Testis (tissue), 3 donors: ENCODE measurements around the gene SPRN. TPM values are rescaled to one million over a fixed set of nuclear protein-coding genes. Genes with fewer than 3 reads are reported as not detected.

Source experiments
- DNase-seq: peaks from one replicate; pipeline ENCODE4 v3.0.0-alpha.2; 2019
- H3K27ac ChIP-seq, 2 donors: fragments of 200-600 bp; sonication (generic); one replicate each; pipeline ENCODE4 v1.5.1; 2019
- H3K27me3 ChIP-seq: fragments of 200-600 bp; sonication (generic); one replicate; pipeline ENCODE4 v1.5.1; 2019
- H3K36me3 ChIP-seq: fragments of 200-600 bp; sonication (generic); one replicate; pipeline ENCODE4 v1.5.1; 2017; ENCODE audit warnings: low read depth; ENCODE audit errors: missing control alignments
- H3K4me1 ChIP-seq: fragments of 200-600 bp; sonication (generic); one replicate; pipeline ENCODE4 v1.5.1; 2019
- H3K4me3 ChIP-seq, 2 donors: fragments of 200-600 bp; sonication (generic); one replicate each; pipeline ENCODE4 v1.5.1; 2017 to 2019
- H3K9me3 ChIP-seq: fragments of 200-600 bp; sonication (generic); one replicate; pipeline ENCODE4 v1.5.1; 2017
- CTCF ChIP-seq, 3 experiments: fragments of 450-650 bp in 2 of 3; fragments of 200-600 bp in 1 of 3; sonication (generic) in 1 of 3; IDR thresholded peaks; one replicate each; pipeline ENCODE4 v1.5.1; 2016 to 2019; ENCODE audit warnings: antibody characterized with exemption in 3 of 3, mild to moderate bottlenecking in 2 of 3, moderate library complexity in 1 of 3
- POLR2A ChIP-seq: fragments of 450-650 bp; IDR thresholded peaks from one replicate; pipeline ENCODE4 v1.6.1; 2017; ENCODE audit warnings: antibody characterized with exemption, mild to moderate bottlenecking, moderate library complexity
- WGBS, 2 donors: methylation state at CpG; one replicate each; pipeline ENCODE4 v1.1.5; 2018; 5-methylcytosine and 5-hydroxymethylcytosine counted together
- intact Hi-C: fragments of 100-400 bp; cut with DNase I; formaldehyde crosslinking; loops from one replicate; pipeline ENCODE4 v1.15.1; 2023; ENCODE audit warnings: low total_unique reads
- polyA plus RNA-seq: library from polyadenylated mRNA; stranded (reverse); fragments of 350-450 nt; fragmentation: Illumina TruSeq; extraction: RNeasy Lipid Tissue Mini Kit (QIAGEN cat#74804); gene quantifications from one replicate; pipeline ENCODE4 v1.2.3, GENCODE V29; 2014; ENCODE audit warnings: low read depth, low replicate concordance; ENCODE audit not compliant: insufficient read depth
- total RNA-seq, 2 donors: library from RNA; depleted of rRNA; stranded (reverse); fragments of >200 nt; gene quantifications; one replicate each; pipeline ENCODE4 v1.2.3, GENCODE V29; 2016

SPRN gene
- total and polyA plus RNA-seq, 3 donors from 2014 or later: 1.7 to 2.7 (median 1.8) TPM

- H3K27ac ChIP-seq: no peak overlapping the region
- TF ChIP-seq POLR2A: no peak
- TF ChIP-seq CTCF (IDR thresholded peaks at IDR 0.05): no peak
- no peaks in the 10 kb centered on the region for H3K9me3 ChIP-seq
- intact Hi-C loops: no loop called here
- no peak overlapping the region for H3K4me3 ChIP-seq
- H3K36me3 ChIP-seq: no peaks in the 10 kb centered on the region
- no peak for DNase-seq
- H3K4me1 ChIP-seq: no peaks in the 10 kb centered on the region
- H3K27me3 ChIP-seq: no peaks in the 10 kb centered on the region
Observed at GRCh38 chr10:133412381-133412711, 12.1 kb downstream of the SPRN start.

GRCh38 chr10:133411523-133412380 is 12.7 kb downstream of the SPRN start:
- H3K4me1 ChIP-seq: no peaks in the 10 kb centered on the region
- DNase-seq: no peak
- WGBS, 2 donors: 96 to 99% methylated on average over 7 of the region's 7 CpGs
- intact Hi-C loops: no loop called here
- no peaks in the 10 kb centered on the region for H3K36me3 ChIP-seq
- H3K9me3 ChIP-seq: no peaks in the 10 kb centered on the region
- no peak overlapping the region for H3K27ac ChIP-seq
- TF ChIP-seq POLR2A (no peak), CTCF (IDR thresholded peaks at IDR 0.05) (no peak)
- H3K4me3 ChIP-seq: no peak overlapping the region
- no peaks in the 10 kb centered on the region for H3K27me3 ChIP-seq

GRCh38 chr10:133405844-133406527 is 18.4 kb downstream of the SPRN start:
- no peak overlapping the region for H3K4me3 ChIP-seq
- 96 to 97% methylated on average over 8 of the region's 8 CpGs for WGBS, 2 donors
- no peaks in the 10 kb centered on the region for H3K36me3 ChIP-seq
- no peaks in the 10 kb centered on the region for H3K9me3 ChIP-seq
- no peak overlapping the region for H3K27ac ChIP-seq
- no peak for DNase-seq
- peaks cover 8% of the 10 kb centered on the region for H3K4me1 ChIP-seq
- TF ChIP-seq POLR2A (no peak), CTCF (IDR thresholded peaks at IDR 0.05) (no peak)
- no peaks in the 10 kb centered on the region for H3K27me3 ChIP-seq
- intact Hi-C loops: no loop called here

- H3K9me3 ChIP-seq: no peaks in the 10 kb centered on the region
- no peak overlapping the region for H3K27ac ChIP-seq
- no peak for TF ChIP-seq CTCF (IDR thresholded peaks at IDR 0.05)
- no peak for TF ChIP-seq POLR2A
- intact Hi-C loops: no loop called here
- no peak for DNase-seq
- no peaks in the 10 kb centered on the region for H3K27me3 ChIP-seq
- peaks cover 16% of the 10 kb centered on the region for H3K4me1 ChIP-seq
- no peaks in the 10 kb centered on the region for H3K36me3 ChIP-seq
- WGBS, 2 donors: 52 to 61% methylated on average over 2 of the region's 2 CpGs
- H3K4me3 ChIP-seq: no peak overlapping the region
Observed at GRCh38 chr10:133405272-133405671, 19.2 kb downstream of the SPRN start.
